Measurements from ENCODE around the gene MATN4.

The MATN4 gene

GRCh38 chr20:45341939-45342854, 34.1 kb upstream of the MATN4 start:
- no peak for DNase-seq (ENCODE audit: low read depth in 2 of 2, low spot score in 1 of 2)

- DNase-seq (ENCODE audit: low read depth in 2 of 2, low spot score in 1 of 2): no peak
Observed at GRCh38 chr20:45341579-45341938, 33.5 kb upstream of the MATN4 start.

GRCh38 chr20:45340951-45341350, 32.9 kb upstream of the MATN4 start:
- no peak for DNase-seq (ENCODE audit: low read depth in 2 of 2, low spot score in 1 of 2)

- no peak for DNase-seq (ENCODE audit: low read depth in 2 of 2, low spot score in 1 of 2)
Observed at GRCh38 chr20:45340236-45340847, 32.2 kb upstream of the MATN4 start.

GRCh38 chr20:45339799-45340198, 31.7 kb upstream of the MATN4 start:
- DNase-seq (ENCODE audit: low read depth in 2 of 2, low spot score in 1 of 2): no peak

- DNase-seq (ENCODE audit: low read depth in 2 of 2, low spot score in 1 of 2): no peak
Observed at GRCh38 chr20:45339084-45339483, 31.0 kb upstream of the MATN4 start.

GRCh38 chr20:45338121-45339030, 30.3 kb upstream of the MATN4 start:
- DNase-seq (ENCODE audit: low read depth in 2 of 2, low spot score in 1 of 2): no peak

GRCh38 chr20:45337367-45338120, 29.4 kb upstream of the MATN4 start:
- no peak for DNase-seq (ENCODE audit: low read depth in 2 of 2, low spot score in 1 of 2)

GRCh38 chr20:45336530-45337366, 28.6 kb upstream of the MATN4 start:
- no peak for DNase-seq (ENCODE audit: low read depth in 2 of 2, low spot score in 1 of 2)

- no peak for DNase-seq (ENCODE audit: low read depth in 2 of 2, low spot score in 1 of 2)
Observed at GRCh38 chr20:45330476-45330875, 22.4 kb upstream of the MATN4 start.

- DNase-seq (ENCODE audit: low read depth in 2 of 2, low spot score in 1 of 2): no peak
Observed at GRCh38 chr20:45329497-45330319, 21.6 kb upstream of the MATN4 start.

- DNase-seq (ENCODE audit: low read depth in 2 of 2, low spot score in 1 of 2): no peak
Observed at GRCh38 chr20:45328451-45328850, 20.4 kb upstream of the MATN4 start.

GRCh38 chr20:45325371-45325770, 17.3 kb upstream of the MATN4 start:
- no peak for DNase-seq (ENCODE audit: low read depth in 2 of 2, low spot score in 1 of 2)

GRCh38 chr20:45323731-45324130, 15.6 kb upstream of the MATN4 start:
- DNase-seq (ENCODE audit: low read depth in 2 of 2, low spot score in 1 of 2): no peak

GRCh38 chr20:45322952-45323383, 14.9 kb upstream of the MATN4 start:
- no peak for DNase-seq (ENCODE audit: low read depth in 2 of 2, low spot score in 1 of 2)

- DNase-seq (ENCODE audit: low read depth in 2 of 2, low spot score in 1 of 2): no peak
Observed at GRCh38 chr20:45320948-45321595, 13.0 kb upstream of the MATN4 start.

- DNase-seq (ENCODE audit: low read depth in 2 of 2, low spot score in 1 of 2): no peak
Observed at GRCh38 chr20:45318948-45319347, 10.8 kb upstream of the MATN4 start.

- no peak for DNase-seq (ENCODE audit: low read depth in 2 of 2, low spot score in 1 of 2)
Observed at GRCh38 chr20:45318386-45318939, 10.4 kb upstream of the MATN4 start.
